Measurements from ENCODE around the gene ROR2.
"Not testable (repeated sequence)": the region's sequence is repeated elsewhere in the genome, so short reads cannot be mapped to it uniquely, and the experiment has no call there.

The ROR2 gene

DNA sequence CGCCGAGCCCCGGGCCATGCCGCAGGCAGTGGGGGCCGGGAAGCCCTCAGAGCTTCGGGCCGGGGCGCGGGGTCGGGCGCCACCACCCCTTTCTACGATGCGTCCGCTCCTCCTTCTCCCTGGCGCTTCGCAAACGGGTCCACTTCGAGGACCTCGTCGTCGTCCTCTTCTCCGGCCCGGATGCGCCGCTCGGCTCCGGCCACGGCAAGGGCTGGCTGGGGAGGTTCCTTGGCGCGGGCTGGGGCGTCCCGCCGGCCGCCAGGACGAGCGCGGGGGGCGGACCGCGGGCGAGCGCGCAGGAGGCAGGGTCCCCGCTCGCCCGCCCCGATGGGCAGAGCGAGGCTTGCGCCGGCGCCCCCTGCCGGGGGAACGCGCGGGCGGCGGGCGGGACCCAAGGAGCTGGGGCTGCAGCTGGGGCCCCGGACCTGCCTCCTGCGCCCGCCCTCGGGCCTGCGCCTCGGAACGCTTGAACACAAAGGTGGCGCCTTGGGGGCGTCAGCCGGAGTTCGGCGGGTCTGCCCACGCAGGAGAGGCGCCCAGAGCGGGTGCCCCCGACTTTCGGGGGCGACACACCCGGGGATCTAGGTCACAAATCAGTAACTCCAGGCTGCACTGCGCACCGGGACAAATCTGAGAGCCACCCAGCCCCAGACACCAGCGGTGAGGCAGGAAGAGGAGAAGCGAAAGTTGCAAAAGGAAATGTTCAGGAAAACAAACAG, at the start of gene ROR2:
Gene ROR2 (minus strand): TSS at position 283 of the 719 bp plus-strand sequence.
- no peak for DNase-seq (ENCODE audit: low spot score)

GRCh38 chr9:91995000-91995655, 45.1 kb upstream of the ROR2 start:
- DNase-seq (ENCODE audit: low spot score): no peak

DNA sequence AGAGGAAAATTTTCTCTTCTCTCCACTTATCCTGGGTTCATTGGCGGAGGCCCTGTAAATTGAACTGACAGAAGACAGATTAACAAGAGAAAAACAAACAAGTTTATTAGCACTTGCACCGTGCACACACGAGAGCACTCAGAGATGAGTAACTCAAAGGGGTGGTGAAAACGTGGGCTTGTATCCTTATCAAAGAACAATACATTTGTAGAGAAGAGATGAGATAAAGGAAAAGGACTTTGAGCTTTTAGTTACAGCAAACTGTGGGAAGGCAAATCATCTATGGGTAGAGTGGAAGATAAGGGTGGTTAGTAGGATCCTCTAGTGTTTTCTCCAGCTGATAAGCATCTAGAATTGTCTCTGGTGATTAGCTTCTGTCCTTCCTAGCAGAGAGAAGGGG, 44.4 kb upstream of the ROR2 start:
- DNase-seq (ENCODE audit: low spot score): no peak

DNA sequence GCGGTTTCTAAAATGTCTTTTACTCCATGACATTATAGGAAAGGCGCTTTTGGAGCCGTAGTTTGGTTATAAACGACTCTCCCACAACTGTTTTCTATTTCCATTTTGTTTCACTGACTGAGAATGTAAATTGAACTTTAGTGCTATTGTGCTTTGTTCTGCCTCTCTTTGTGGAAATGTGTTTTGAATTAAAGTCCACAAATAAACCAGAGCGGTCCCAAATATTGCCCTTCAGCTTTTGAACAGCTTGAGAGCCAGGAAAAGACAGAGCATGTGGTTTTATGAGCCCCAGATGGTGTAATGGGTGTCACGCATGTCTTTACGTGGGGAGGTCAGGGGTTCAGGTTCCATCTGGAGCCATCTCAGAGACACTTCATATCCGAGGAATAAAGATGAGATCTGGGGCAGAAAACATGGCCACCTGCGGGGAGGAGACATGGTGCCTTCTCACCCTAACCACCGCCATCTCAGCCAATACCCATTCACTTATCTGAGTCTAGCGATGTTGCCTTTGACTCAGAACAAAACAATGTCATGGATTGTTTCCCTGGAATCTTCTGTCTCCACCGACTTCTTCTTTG, 42.5 kb upstream of the ROR2 start:
- DNase-seq (ENCODE audit: low spot score): no peak

DNA sequence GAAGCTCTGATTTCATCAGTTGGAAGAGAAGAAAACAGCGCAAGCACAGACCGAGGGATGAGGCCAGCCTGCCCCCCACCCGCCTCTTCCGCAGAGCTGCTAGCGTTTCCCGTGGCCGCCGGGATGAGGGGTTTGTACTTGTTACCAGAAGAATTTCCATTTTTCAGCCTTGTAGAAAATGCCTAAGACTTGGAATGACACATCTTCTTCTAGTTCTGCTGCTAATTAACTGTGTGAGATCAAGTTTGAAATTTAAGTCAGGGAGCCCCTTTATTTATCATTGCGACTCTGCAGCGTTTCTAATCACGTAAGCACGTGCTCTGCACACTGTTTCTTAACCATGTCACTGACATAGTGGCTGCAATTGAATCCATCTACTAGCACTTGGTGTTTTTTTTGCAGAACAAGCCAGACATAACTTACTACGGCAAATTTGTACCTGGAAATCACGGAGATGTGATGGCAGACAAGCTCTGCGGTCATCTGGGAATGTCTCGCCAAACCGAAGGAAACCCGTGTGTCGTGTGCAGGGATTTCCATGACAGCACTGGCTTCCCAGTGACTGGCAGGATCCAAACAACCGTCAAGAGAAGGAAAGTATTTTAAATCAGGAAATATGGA, 41.8 kb upstream of the ROR2 start:
- DNase-seq (ENCODE audit: low spot score): no peak

- DNase-seq (ENCODE audit: low spot score): no peak
Measured at GRCh38 chr9:91986248-91986647, 36.2 kb upstream of the ROR2 start.

DNA sequence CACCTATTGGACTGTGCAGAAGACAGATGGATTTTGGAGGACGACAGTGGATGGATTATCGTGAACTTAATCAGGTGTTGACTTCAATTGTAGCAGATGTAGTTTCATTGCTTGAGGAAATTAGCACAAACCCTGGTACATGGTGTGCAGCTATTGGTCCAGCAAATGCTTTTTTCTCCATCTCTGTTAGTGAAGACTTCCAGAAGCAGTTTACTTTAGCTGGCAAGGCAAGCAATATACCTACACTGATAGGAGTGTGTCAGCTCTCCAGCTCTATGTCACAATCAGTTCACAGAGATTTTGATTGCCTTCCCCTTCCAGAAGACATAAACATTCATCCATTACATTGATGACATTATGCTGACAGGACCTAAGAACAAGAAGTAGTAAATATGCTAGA, 35.7 kb upstream of the ROR2 start:
- no peak for DNase-seq (ENCODE audit: low spot score)

DNA sequence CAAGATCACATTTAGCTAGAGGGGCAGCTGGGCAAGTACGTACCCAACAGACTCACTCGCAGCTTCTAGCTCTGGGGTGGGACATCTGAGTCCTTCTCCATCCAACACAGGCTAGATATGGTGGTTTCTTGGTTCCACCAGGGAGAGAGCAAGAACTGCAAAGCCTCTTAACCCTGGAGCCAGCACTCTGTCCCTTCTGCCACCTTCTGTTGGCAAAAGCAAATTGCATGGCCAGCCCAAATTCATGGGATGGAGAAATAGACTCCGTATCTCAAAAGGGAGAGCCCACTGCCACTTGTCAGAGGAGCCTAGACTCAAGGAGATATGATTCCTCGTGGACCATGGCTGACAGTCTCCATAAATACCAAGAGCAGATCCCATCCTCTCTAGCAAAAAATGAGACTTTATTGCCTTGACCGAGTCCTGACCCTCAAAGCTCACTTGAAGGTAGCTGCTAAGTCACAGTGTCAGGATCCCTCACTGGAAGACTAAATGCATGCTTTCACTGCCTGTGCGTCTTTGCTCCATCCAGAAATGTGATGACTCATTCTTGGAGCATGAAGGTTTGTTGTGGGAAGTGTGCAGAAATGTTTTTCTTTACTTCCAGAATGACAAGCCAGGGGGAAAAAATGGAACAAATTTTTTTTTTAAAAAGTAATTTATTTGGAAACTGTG, 28.8 kb upstream of the ROR2 start:
- no peak for DNase-seq (ENCODE audit: low spot score)

DNA sequence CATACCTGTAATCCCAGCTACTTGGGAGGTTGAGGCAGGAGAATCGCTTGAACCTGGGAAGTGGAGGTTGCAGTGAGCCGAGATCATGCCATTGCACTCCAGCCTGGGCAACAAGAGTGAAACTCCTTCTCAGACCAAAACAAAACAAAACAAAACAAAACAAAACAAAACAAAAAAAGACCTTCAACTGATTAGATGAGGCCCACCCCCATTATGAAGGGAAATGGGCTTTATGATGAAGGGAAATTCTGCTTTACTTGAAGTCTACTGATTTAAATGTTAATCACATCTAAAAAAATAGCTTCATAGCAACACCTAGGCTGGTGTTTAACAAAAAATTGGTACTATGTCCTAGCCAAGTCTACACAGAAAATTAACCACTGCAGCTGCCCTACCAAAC, 25.2 kb upstream of the ROR2 start:
- DNase-seq (ENCODE audit: low spot score): not testable (repeated sequence)

- no peak for DNase-seq (ENCODE audit: low spot score)
Measured at GRCh38 chr9:91972711-91973110, 22.7 kb upstream of the ROR2 start.

DNA sequence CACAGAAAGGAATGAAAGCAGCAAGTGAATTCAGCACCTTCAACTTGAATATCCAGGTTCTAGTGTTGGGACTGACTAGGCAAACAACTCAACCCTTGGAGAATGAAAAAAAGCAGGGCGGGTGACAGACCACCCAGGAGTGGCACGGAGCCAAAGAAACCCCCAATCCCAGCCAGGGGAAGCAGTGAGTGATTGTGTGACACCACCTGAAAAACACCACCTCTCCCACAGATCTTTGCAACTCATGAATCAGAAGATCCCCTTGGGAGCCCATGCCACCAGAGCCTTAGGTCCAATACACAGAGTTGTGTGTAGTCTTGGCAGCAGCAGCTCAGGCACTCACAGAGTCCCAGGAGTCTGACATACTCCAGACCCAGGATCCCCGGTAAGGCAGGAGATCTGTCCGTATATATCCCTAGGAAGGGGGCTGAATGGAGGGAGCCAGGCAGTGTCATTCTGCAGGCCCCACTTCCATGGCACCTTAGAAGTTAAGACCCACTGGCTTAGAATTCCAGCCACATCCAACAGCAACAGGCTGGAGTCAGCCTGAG, 22.1 kb upstream of the ROR2 start:
- DNase-seq (ENCODE audit: low spot score): no peak

GRCh38 chr9:91967259-91967658, 17.2 kb upstream of the ROR2 start:
- DNase-seq (ENCODE audit: low spot score): no peak

DNA sequence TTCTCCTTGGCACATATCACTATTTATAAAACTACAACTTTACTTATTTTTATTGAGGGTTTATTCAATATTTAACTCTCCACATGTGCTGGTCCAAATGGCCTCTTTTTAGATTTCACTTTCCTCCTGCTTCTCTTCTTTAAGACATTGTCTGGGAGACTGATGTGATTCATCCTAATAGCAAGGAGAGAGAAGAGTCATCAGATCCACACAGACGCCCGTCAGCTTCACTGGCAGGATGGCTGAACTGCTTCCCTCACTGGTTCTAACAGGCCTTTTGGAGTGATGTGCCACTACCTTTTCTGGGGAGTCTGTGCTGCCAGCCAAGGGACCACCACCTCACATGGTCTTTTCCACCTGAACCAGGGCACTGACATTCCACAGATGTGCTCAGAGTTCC, 16.5 kb upstream of the ROR2 start:
- no peak for DNase-seq (ENCODE audit: low spot score)

DNA sequence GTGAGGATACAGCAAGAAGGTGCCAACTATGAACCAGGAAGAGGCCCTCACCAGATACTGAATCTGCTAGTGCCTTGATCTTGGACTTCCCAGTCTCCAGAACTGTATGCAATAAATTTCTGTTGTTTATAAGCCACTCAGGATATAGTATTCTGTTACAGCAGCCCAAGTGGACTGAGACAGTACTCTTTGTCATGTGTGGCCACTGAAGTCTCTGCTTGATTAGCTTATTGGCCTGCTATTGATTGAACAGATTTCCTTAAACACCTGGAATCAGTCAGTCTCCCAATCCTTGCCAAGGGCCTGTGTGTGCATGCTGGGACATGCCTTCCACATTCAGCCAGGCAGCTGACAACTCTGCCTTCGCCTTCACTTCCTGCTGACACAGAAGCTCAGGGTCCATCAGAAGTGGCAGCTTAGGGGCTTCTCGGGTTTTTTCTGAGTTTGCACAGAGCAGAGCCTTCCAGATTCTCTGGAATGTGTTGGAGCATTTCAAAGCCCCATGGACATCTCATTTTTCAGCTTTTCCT, 13.7 kb upstream of the ROR2 start:
- no peak for DNase-seq (ENCODE audit: low spot score)

DNA sequence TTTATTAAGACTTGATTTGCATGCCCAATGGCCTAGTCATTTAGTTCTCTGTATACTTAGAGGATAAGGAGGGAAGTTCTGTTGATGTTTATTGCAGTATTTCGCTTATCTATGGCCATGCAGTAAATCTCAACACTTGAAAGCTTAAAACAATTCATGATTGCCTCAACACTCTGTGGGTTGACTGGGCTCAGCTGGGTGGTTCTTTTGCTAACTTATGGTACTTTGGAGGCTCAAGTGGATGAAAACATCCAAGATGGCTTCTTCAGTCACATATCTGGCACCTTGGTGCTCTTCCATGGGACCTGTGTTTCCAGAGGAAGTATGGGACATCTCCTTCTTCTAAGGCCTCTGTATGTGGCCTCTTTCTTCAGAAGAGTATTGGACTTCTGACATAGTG, 10.3 kb upstream of the ROR2 start:
- DNase-seq (ENCODE audit: low spot score): no peak

DNA sequence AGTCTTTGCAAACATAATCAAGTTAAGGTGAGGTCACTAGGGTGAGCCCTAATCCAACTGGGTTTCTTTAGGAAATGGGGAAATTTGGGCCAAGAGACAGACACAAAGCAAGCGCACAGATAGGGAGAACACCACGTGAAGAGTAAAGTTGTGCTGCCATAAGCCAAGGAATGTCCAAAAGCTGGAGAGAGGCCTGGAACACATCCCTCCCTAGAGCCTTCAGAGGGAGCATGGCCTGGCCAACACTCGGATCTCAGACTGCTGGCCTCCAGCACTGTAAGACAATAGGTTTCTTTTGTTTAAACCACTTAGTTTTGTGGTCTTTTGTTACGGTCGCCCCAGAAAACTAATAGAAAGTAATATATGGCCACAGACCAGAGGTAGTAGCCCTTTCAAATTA, 8.1 kb upstream of the ROR2 start:
- DNase-seq (ENCODE audit: low spot score): no peak

GRCh38 chr9:91954841-91955471, 4.9 kb upstream of the ROR2 start:
- peak; percentile 5 for DNase-seq (ENCODE audit: low spot score)

DNA sequence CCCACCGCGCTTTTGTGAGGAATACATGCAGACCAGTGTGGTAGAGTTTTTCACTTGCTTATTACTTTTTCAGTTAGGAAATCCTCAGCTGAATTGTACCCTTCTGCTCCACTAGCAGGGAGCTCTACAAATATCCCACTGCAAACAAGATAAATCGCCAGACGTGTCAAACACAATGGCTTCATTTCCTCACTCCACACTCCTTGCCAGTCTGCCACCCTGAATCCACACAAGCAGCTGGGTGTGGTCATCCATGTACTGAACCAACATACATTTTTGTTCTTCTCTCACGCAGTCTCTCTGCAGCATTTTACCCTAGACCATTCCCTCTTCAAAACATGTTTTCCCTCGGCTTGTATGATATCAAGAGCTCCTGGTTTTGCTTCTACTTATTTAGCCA, 3.7 kb upstream of the ROR2 start:
- DNase-seq (ENCODE audit: low spot score): no peak

- DNase-seq (ENCODE audit: low spot score): no peak
Measured at GRCh38 chr9:91951944-91952520, 2.0 kb upstream of the ROR2 start.

- DNase-seq (ENCODE audit: low spot score): no peak
Measured at GRCh38 chr9:91949392-91949945, 559 bp downstream of the ROR2 start.

Measured in putamen (tissue), 1 donor.